ENCODE measurements around the gene ATP5F1A. TPM values are rescaled to one million over a fixed set of nuclear protein-coding genes. Genes with fewer than 3 reads are reported as not detected.

ATP5F1A gene
- total and polyA plus RNA-seq, 4 donors: 267 to 618 (median 369) TPM

- TF ChIP-seq REST (IDR thresholded peaks at IDR 0.05) (no peak), TAF1 (conservative IDR thresholded peaks at IDR 0.05) (no peak), HNF4A (conservative IDR thresholded peaks at IDR 0.05) (no peak), FOXA1 (IDR thresholded peaks at IDR 0.05) (no peak), RXRA (IDR thresholded peaks at IDR 0.05) (no peak), JUND (IDR thresholded peaks at IDR 0.05) (no peak)
Observed at GRCh38 chr18:46072959-46073358, 25.1 kb downstream of the ATP5F1A start (continued).

DNA sequence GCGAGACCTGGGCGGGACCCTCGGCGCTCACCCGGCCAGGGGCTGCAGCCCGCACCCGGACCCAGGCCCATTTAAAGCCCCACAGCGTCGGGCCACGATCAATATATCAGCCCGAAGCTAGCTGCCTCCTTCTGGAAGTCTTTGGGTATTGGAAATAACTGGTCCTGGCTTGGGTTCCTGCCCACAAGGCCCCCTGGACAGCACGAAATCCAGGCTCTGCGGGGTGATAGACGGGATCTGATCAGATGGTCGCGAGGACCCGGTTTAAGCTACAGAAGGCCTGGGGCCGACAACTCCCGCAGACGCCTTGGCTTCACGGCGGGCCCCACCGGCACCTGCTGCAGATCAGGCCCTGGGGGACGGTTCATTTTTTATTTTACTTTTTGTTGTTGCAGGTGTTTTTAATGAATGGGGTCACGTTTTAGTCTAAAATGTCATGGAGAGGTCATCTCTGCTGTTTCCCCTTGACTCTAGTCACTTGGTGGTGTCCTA, 25.7 kb downstream of the ATP5F1A start:
- TF ChIP-seq TAF1 (conservative IDR thresholded peaks at IDR 0.05) (no peak), HNF4A (conservative IDR thresholded peaks at IDR 0.05) (no peak), CTCF (IDR thresholded peaks at IDR 0.05; ENCODE audit: low read depth, low read length, missing input control) (no peak), GABPA (IDR thresholded peaks at IDR 0.05 in 1 of 2, conservative IDR thresholded peaks at IDR 0.05 in 1 of 2) (no peak), EGR1 (IDR thresholded peaks at IDR 0.05; ENCODE audit: low read depth in 2 of 2) (no peak), FOXA2 (IDR thresholded peaks at IDR 0.05) (no peak), YY1 (IDR thresholded peaks at IDR 0.05) (no peak), NR2F2 (IDR thresholded peaks at IDR 0.05) (no peak), RXRA (IDR thresholded peaks at IDR 0.05) (no peak), SP1 (IDR thresholded peaks at IDR 0.05) (no peak), JUND (IDR thresholded peaks at IDR 0.05) (no peak)
- TF ChIP-seq, protein P1, sequence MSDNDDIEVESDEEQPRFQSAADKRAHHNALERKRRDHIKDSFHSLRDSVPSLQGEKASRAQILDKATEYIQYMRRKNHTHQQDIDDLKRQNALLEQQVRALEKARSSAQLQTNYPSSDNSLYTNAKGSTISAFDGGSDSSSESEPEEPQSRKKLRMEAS (IDR thresholded peaks at IDR 0.05): no peak
- Histone ChIP-seq H3K36me3 (ENCODE audit: control insufficient read depth in 4 of 4, insufficient read depth in 3 of 4, low read depth in 1 of 4, low read length in 3 of 4) (peaks cover 0 to 1% (median under 1%) of the 10 kb centered on the region in 4 donors), H3K4me3 (ENCODE audit: low read depth in 1 of 3, low read length in 3 of 3) (peak overlapping the region; percentile 5 to 92 (median 64)), H3K27ac (ENCODE audit: low read depth in 1 of 2, low read length in 2 of 2) (peak overlapping the region in 1 of 2 donors; percentile 58), H3K9ac (ENCODE audit: low read depth in 1 of 2, low read length in 2 of 2) (peak overlapping the region in 1 of 2 donors; percentile 87), H3K9me3 (ENCODE audit: control insufficient read depth in 4 of 4, low read length in 3 of 4) (no peaks in the 10 kb centered on the region), H3K4me1 (ENCODE audit: control insufficient read depth in 4 of 4, insufficient read depth in 4 of 4, low read length in 3 of 4) (peaks cover 8 to 35% (median 24%) of the 10 kb centered on the region in 4 donors), H3K27me3 (ENCODE audit: control insufficient read depth in 4 of 4, insufficient read depth in 4 of 4, low read length in 3 of 4) (no peaks in the 10 kb centered on the region)
- WGBS: 30% methylated on average over 25 of the region's 25 CpGs
- DNase-seq (ENCODE audit: low spot score): no peak

DNA sequence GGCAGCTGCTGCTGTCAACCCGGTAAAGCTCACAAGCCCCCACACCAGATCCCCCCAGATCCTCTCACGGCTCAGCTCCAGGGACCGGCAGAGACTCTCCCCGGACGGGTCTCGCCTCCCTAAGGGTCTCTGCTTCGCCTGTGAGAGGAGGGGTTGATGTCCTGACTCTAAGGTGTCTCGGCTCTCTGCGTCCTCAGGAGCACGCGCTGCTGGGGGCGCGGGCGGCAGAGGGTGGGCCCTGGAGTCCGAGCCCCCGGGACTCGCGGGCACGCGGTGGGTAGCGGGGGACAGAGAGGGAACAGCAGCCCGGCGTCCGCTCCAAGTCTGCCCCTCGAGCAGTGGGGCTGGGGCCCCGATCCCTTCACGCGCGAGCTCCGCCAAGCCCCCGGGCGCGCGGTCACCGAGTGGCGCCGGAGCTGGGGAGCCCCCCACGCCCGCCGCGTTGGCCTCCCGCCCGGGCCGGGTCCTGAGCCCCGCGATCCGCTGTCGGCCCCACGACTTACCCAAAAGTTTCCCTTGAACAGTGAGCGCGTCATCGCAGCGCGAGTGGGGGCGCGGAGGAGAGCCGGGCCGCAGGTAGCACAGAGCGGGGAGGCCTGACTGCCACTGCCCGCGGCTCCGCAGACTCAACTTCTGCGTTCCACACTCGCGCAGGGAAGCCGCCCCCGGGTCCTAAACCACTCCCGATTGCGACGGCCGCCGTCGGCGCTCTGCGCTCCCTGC, 26.3 kb downstream of the ATP5F1A start, which contains the start of gene PSTPIP2:
Gene PSTPIP2, minus strand, starts transcription at position 608 of the 723 bp plus-strand sequence. Its CDS starts 72 bp downstream, at position 536.
- H3K9ac ChIP-seq (ENCODE audit: low read depth in 1 of 2, low read length in 2 of 2): peak within 1 kb of the TSS in 1 of 2 donors; percentile 87
- under 1% methylated on average over 75 of the region's 75 CpGs for WGBS
- peak within 1 kb of the TSS; percentile 64 to 92 (median 88) for H3K4me3 ChIP-seq (ENCODE audit: low read depth in 1 of 3, low read length in 3 of 3)
- H3K4me1 ChIP-seq (ENCODE audit: control insufficient read depth in 4 of 4, insufficient read depth in 4 of 4, low read length in 3 of 4): peaks cover 8 to 35% (median 24%) of the 10 kb centered on the region in 4 donors
- TF ChIP-seq, protein P2, sequence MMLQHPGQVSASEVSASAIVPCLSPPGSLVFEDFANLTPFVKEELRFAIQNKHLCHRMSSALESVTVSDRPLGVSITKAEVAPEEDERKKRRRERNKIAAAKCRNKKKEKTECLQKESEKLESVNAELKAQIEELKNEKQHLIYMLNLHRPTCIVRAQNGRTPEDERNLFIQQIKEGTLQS (IDR thresholded peaks at IDR 0.05): no peak
- TF ChIP-seq RAD21 (IDR thresholded peaks at IDR 0.05) (peak in 1 of 2 donors; percentile 25), GABPA (IDR thresholded peaks at IDR 0.05 in 1 of 2, conservative IDR thresholded peaks at IDR 0.05 in 1 of 2) (no peak)
- H3K36me3 ChIP-seq (ENCODE audit: control insufficient read depth in 4 of 4, insufficient read depth in 3 of 4, low read depth in 1 of 4, low read length in 3 of 4): no peaks in the 10 kb centered on the region
- H3K27ac ChIP-seq (ENCODE audit: low read depth in 1 of 2, low read length in 2 of 2): peak within 1 kb of the TSS; percentile 35 to 58
- DNase-seq (ENCODE audit: low spot score): peak; percentile 67
- H3K9me3 ChIP-seq (ENCODE audit: control insufficient read depth in 4 of 4, low read length in 3 of 4): no peaks in the 10 kb centered on the region
- no peaks in the 10 kb centered on the region for H3K27me3 ChIP-seq (ENCODE audit: control insufficient read depth in 4 of 4, insufficient read depth in 4 of 4, low read length in 3 of 4)

Measured in liver (tissue), 9 donors.